ENCODE measurements around the gene ADAMTS15.

Gene ADAMTS15

GRCh38 chr11:130470832-130471706, 22.6 kb downstream of the ADAMTS15 start:
- in situ Hi-C loops (cut with HindIII; ENCODE audit: low sequenced_read_pairs) = no loop called here
- TF ChIP-seq CTCF (IDR thresholded peaks at IDR 0.05; ENCODE audit: low read depth, low read length) = no peak

GRCh38 chr11:130471731-130472433, 23.4 kb downstream of the ADAMTS15 start:
- no peak for DNase-seq (ENCODE audit: low read depth, low spot score)
- no peak for TF ChIP-seq CTCF (IDR thresholded peaks at IDR 0.05; ENCODE audit: low read depth, low read length)
- in situ Hi-C loops (cut with HindIII; ENCODE audit: low sequenced_read_pairs) = no loop called here
- H3K4me3 ChIP-seq (ENCODE audit: low read depth, low read length) = no peak overlapping the region

More at GRCh38 chr11:130470832-130471706, 22.6 kb downstream of the ADAMTS15 start:
- no peak for DNase-seq (ENCODE audit: low read depth, low spot score)
- no peak overlapping the region for H3K4me3 ChIP-seq (ENCODE audit: low read depth, low read length)

GRCh38 chr11:130472434-130472961, 24.1 kb downstream of the ADAMTS15 start:
- TF ChIP-seq CTCF (IDR thresholded peaks at IDR 0.05; ENCODE audit: low read depth, low read length) = no peak
- no peak for DNase-seq (ENCODE audit: low read depth, low spot score)
- H3K4me3 ChIP-seq (ENCODE audit: low read depth, low read length) = no peak overlapping the region
- in situ Hi-C loops (cut with HindIII; ENCODE audit: low sequenced_read_pairs) = no loop called here

- DNase-seq (ENCODE audit: low read depth, low spot score) = no peak
- in situ Hi-C loops (cut with HindIII; ENCODE audit: low sequenced_read_pairs) = no loop called here
- no peak for TF ChIP-seq CTCF (IDR thresholded peaks at IDR 0.05; ENCODE audit: low read depth, low read length)
- H3K4me3 ChIP-seq (ENCODE audit: low read depth, low read length) = no peak overlapping the region
Observed at GRCh38 chr11:130473056-130473794, 24.8 kb downstream of the ADAMTS15 start.

- no peak overlapping the region for H3K4me3 ChIP-seq (ENCODE audit: low read depth, low read length)
- no peak for TF ChIP-seq CTCF (IDR thresholded peaks at IDR 0.05; ENCODE audit: low read depth, low read length)
- in situ Hi-C loops (cut with HindIII; ENCODE audit: low sequenced_read_pairs) = no loop called here
Observed at GRCh38 chr11:130473795-130474377, 25.4 kb downstream of the ADAMTS15 start.

More at GRCh38 chr11:130473795-130474377, 25.4 kb downstream of the ADAMTS15 start:
- DNase-seq (ENCODE audit: low read depth, low spot score) = no peak

Data from astrocyte of the spinal cord (primary cell).